Measurements from ENCODE around the gene MIER2.

The MIER2 gene

DNA sequence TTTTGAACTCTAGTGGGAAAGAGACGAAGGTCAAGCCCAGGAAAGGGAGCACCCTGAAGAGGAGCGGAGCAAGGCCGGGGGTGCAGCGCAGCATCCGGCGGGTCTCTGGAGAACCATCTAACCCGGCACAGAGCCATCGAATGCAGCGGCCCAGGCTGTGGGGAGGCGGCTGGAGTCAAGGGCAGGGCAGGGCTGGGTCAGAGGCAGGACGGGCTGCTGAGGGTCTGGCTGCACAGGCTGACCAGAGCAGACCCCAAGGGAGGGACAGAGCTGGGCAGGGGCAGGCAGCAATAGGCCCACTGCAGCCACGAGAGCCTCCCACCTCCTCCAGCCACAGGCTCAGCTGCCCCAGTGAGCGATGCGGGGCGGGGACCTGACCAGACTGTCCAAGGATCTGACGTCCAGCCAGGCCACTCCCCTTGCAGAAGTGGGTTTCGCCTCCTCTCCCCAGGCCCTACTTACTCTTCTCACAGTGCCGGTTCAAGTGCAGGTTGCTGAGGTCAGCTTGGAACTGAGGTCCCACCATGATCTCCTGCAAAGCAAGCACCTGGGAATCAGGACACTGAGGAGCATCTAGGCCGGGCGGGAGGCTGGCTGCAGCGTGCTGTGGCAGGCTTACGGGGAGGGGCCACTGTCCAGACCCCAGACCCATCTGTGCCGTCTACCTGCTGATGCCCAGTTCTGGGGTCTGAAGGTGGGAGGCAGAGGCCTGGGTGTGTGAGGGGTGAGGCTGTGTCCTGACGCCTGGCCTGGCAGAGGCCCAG lies 19.2 kb downstream of the MIER2 start:
- no peak for DNase-seq (ENCODE audit: extremely low spot score)
- ChIA-PET CTCF (no interaction called here), POLR2A (no interaction called here)
- TF ChIP-seq, protein P1, sequence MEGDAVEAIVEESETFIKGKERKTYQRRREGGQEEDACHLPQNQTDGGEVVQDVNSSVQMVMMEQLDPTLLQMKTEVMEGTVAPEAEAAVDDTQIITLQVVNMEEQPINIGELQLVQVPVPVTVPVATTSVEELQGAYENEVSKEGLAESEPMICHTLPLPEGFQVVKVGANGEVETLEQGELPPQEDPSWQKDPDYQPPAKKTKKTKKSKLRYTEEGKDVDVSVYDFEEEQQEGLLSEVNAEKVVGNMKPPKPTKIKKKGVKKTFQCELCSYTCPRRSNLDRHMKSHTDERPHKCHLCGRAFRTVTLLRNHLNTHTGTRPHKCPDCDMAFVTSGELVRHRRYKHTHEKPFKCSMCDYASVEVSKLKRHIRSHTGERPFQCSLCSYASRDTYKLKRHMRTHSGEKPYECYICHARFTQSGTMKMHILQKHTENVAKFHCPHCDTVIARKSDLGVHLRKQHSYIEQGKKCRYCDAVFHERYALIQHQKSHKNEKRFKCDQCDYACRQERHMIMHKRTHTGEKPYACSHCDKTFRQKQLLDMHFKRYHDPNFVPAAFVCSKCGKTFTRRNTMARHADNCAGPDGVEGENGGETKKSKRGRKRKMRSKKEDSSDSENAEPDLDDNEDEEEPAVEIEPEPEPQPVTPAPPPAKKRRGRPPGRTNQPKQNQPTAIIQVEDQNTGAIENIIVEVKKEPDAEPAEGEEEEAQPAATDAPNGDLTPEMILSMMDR (IDR thresholded peaks at IDR 0.05; ENCODE audit: control extremely low read depth, extremely low read depth, low read depth, missing control alignments): no peak

DNA sequence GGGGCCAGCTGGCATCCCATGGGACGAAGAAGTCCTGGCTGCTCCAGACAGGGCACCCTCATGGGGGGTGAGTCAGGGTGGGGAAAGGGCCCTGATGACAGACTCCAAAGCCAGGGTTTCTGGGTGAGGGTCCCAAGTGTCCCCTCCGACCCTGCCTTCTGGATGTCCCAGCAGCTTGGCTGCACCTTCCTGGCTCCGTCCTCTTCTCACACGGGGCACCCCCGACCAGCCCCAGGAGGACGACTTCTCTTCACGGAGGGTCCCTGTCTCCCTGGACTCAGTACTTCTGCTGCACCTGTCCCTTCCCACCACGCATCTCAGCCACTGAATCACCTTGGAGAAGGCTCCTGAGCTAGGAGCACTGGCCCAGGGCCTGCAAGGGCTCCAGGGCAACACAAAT lies 19.9 kb downstream of the MIER2 start:
- POLR2A ChIA-PET: no interaction called here
- CTCF ChIA-PET: no interaction called here
- TF ChIP-seq, protein P1 (IDR thresholded peaks at IDR 0.05; ENCODE audit: control extremely low read depth, extremely low read depth, low read depth, missing control alignments): no peak
- DNase-seq (ENCODE audit: extremely low spot score): no peak

DNA sequence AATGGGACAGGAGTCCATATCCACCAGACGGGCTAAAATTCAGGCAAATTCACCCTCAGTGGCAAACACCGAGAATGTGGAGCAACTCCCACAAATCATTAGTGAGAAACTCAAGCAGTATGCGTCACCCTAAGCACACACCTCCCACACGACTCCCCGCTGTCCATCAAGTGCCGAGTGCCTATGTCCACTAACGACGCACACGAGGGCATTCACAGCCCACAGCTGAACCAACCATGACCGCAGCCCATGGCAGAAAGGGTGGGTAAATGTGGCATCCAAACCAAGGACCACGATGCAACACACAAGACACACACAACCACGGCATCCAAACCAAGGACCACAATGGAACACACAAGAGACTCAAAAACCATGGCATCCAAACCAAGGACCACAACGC lies 22.0 kb downstream of the MIER2 start:
- no peak for DNase-seq (ENCODE audit: extremely low spot score)
- ChIA-PET CTCF (no interaction called here), POLR2A (no interaction called here)
- TF ChIP-seq, protein P1 (IDR thresholded peaks at IDR 0.05; ENCODE audit: control extremely low read depth, extremely low read depth, low read depth, missing control alignments): no peak

DNA sequence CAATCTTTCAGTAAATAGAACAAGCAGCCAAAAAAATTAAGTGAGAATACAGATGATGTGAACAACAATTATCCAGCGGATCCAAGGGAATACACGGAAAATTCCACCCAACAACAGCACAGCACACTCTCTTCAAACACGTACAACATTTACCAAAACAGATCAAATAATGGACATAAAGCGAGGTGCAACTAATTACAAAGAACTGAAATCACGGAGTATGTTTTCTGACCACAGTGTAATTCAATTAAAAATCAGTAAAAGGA lies 26.2 kb downstream of the MIER2 start:
- DNase-seq (ENCODE audit: extremely low spot score): no peak
- POLR2A ChIA-PET: no interaction called here
- CTCF ChIA-PET: no interaction called here
- TF ChIP-seq, protein P1 (IDR thresholded peaks at IDR 0.05; ENCODE audit: control extremely low read depth, extremely low read depth, low read depth, missing control alignments): no peak

DNA sequence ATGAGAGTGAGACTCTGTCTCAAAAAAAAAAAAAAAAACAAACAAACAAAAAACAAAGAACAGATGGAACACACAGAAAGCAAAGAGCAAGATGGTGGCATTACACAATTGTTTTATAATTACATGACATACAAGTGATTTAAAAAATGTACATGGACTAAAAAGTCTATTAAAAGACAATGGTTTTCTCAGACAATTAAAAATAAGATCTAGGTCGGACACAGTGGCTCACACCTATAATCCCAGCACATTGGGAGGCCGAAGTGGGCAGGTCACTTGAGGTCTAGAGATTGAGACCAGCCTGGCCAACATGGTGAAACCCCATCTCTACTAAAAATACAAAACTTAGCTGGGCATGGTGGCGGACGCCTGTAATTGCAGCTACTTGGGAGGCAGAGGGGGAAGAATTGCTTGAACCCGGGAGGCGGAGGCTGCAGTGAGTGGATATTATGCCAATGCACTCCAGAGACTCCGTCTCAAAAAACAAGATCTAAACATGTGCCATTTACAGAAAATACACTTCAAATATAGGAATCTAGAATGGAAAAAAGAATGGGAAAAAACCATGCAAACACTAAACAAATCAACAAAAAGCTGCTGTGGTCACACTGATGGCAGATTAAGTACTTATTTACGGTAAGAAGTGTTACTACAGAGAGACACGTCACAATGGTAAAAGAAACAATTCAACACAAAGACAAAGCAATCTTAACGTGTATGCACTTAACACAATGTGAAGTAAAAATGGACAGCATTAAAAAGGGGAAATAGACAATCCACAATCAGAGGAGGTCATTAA lies 26.7 kb downstream of the MIER2 start:
- CTCF ChIA-PET: no interaction called here

DNA sequence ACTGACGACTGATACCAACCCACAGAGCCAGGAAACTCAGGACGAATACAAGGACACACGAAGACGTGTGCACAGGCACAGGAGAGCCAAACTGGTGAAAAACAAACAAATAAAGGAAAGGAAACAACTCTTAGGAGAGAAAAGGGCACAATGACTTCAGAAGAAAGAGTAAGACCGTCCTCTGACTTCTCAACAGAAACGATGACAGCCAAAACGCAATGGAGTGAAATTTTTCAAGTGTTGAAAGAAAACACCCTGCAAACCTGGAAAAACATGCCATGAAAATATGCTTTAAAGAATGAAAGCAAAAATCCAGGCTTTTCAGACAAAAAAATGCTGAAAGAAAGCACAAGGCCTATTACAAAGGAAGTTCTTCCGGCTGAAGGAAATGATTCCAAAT lies 28.8 kb downstream of the MIER2 start:
- ChIA-PET CTCF (no interaction called here), POLR2A (no interaction called here)
- TF ChIP-seq, protein P1 (IDR thresholded peaks at IDR 0.05; ENCODE audit: control extremely low read depth, extremely low read depth, low read depth, missing control alignments): no peak
- no peak for DNase-seq (ENCODE audit: extremely low spot score)

More for the DNA sequence above, 26.7 kb downstream of the MIER2 start:
- no peak for DNase-seq (ENCODE audit: extremely low spot score)
- POLR2A ChIA-PET: no interaction called here
- TF ChIP-seq, protein P1 (IDR thresholded peaks at IDR 0.05; ENCODE audit: control extremely low read depth, extremely low read depth, low read depth, missing control alignments): no peak
